Stimulated activated CD8-positive, alpha-beta memory T cell treated with anti-CD3 and anti-CD28 coated beads, Interleukin-2, amount 100 ng/mL, for 48 hours (primary cell): ENCODE measurements around the gene CHMP1A.
"Not testable (repeated sequence)": the region's sequence is repeated elsewhere in the genome, so short reads cannot be mapped to it uniquely, and the experiment has no call there.

Source experiments
- DNase-seq, 2 donors: peaks; one replicate each; pipeline ENCODE4 v3.0.0-alpha.2; 2020; ENCODE audit warnings: low read depth in 2 of 2

Gene CHMP1A

GRCh38 chr16:89658221-89658879 lies 842 bp upstream of the CHMP1A start:
- no peak for DNase-seq

GRCh38 chr16:89656435-89657121 lies 930 bp downstream of the CHMP1A start:
- no peak for DNase-seq

- DNase-seq = no peak
Measured at GRCh38 chr16:89655062-89655643, 2.4 kb downstream of the CHMP1A start.

- DNase-seq = no peak
Measured at GRCh38 chr16:89653656-89654295, 3.7 kb downstream of the CHMP1A start.

- DNase-seq = no peak
Measured at GRCh38 chr16:89651584-89651983, 5.9 kb downstream of the CHMP1A start.

- no peak for DNase-seq
Measured at GRCh38 chr16:89646906-89647305, 10.6 kb downstream of the CHMP1A start.

GRCh38 chr16:89646270-89646669 lies 11.2 kb downstream of the CHMP1A start:
- no peak for DNase-seq

GRCh38 chr16:89645122-89645521 lies 12.4 kb downstream of the CHMP1A start:
- no peak for DNase-seq

- no peak for DNase-seq
Measured at GRCh38 chr16:89643769-89644300, 13.7 kb downstream of the CHMP1A start.

- DNase-seq = no peak
Measured at GRCh38 chr16:89642574-89642973, 14.9 kb downstream of the CHMP1A start.

GRCh38 chr16:89641458-89642119 lies 15.9 kb downstream of the CHMP1A start:
- no peak for DNase-seq

- no peak for DNase-seq
Measured at GRCh38 chr16:89639385-89639784, 18.1 kb downstream of the CHMP1A start.

- DNase-seq = no peak
Measured at GRCh38 chr16:89638455-89638854, 19.1 kb downstream of the CHMP1A start.

- no peak for DNase-seq
Measured at GRCh38 chr16:89637379-89637778, 20.1 kb downstream of the CHMP1A start.

- no peak for DNase-seq
Measured at GRCh38 chr16:89636663-89637062, 20.8 kb downstream of the CHMP1A start.

GRCh38 chr16:89634463-89635385 lies 22.8 kb downstream of the CHMP1A start:
- not testable (repeated sequence) for DNase-seq

GRCh38 chr16:89633064-89633631 lies 24.4 kb downstream of the CHMP1A start:
- DNase-seq = no peak

- no peak for DNase-seq
Measured at GRCh38 chr16:89629827-89630610, 27.5 kb downstream of the CHMP1A start.
